ACC112 (cell line): ENCODE data around the gene FARS2.

Experiments used
- H2AFZ ChIP-seq: fragments of 200-600 bp; sonication (generic); one replicate; pipeline ENCODE4 v1.6.0; 2017; ENCODE audit warnings: antibody characterized with exemption, low read length; ENCODE audit not compliant: unreplicated experiment
- H3K27ac ChIP-seq: fragments of 200-600 bp; sonication (generic); 2 replicates; pipeline ENCODE4 v1.5.1; 2014; ENCODE audit warnings: low read depth, mild to moderate bottlenecking, antibody characterized with exemption, low read length, moderate library complexity
- H3K27me3 ChIP-seq: fragments of 200-600 bp; sonication (generic); 2 replicates; pipeline ENCODE4 v1.6.1; 2014; ENCODE audit warnings: mild to moderate bottlenecking, antibody characterized with exemption, low read length, moderate library complexity, mixed read lengths; ENCODE audit not compliant: insufficient read depth
- H3K36me3 ChIP-seq: fragments of 200-600 bp; sonication (generic); 2 replicates; pipeline ENCODE4 v1.6.1; 2016; ENCODE audit warnings: mild to moderate bottlenecking, antibody characterized with exemption, low read length, moderate library complexity, mixed read lengths; ENCODE audit not compliant: insufficient read depth
- H3K4me1 ChIP-seq: fragments of 200-600 bp; sonication (generic); one replicate; pipeline ENCODE4 v1.6.1; 2016; ENCODE audit warnings: low read length, mixed read lengths; ENCODE audit not compliant: insufficient read depth, unreplicated experiment, control insufficient read depth
- H3K4me3 ChIP-seq: fragments of 200-600 bp; sonication (generic); 2 replicates; pipeline ENCODE4 v1.5.1; 2014; ENCODE audit warnings: mild to moderate bottlenecking, low read depth, low read length
- H3K79me2 ChIP-seq: fragments of 200-600 bp; sonication (generic); one replicate; pipeline ENCODE4 v1.6.0; 2016; ENCODE audit warnings: low read length; ENCODE audit not compliant: control insufficient read depth, unreplicated experiment, insufficient read depth

FARS2 gene

DNA sequence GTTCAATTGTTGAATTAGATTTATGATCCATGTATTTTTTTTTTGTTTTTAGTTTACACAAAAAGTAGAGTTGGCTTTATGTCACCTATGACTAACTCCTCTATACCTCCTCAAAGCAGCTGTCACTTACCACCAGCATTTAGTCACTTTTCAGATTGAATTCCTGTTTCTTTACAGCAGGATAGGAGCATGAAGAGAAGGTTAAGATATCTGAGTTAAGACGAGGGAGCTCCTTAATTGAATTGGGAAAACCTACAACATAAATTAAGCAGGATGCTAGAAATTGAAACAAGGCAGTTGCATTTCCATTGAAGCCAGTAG is 237.2 kb downstream of the FARS2 start:
- Histone ChIP-seq H2AFZ (peak overlapping the region; percentile 11), H3K4me1 (peaks cover 29% of the 10 kb centered on the region), H3K27ac (peak overlapping the region; percentile 99), H3K79me2 (no peaks in the 10 kb centered on the region), H3K27me3 (no peaks in the 10 kb centered on the region), H3K36me3 (no peaks in the 10 kb centered on the region), H3K4me3 (peak overlapping the region; percentile 72)

DNA sequence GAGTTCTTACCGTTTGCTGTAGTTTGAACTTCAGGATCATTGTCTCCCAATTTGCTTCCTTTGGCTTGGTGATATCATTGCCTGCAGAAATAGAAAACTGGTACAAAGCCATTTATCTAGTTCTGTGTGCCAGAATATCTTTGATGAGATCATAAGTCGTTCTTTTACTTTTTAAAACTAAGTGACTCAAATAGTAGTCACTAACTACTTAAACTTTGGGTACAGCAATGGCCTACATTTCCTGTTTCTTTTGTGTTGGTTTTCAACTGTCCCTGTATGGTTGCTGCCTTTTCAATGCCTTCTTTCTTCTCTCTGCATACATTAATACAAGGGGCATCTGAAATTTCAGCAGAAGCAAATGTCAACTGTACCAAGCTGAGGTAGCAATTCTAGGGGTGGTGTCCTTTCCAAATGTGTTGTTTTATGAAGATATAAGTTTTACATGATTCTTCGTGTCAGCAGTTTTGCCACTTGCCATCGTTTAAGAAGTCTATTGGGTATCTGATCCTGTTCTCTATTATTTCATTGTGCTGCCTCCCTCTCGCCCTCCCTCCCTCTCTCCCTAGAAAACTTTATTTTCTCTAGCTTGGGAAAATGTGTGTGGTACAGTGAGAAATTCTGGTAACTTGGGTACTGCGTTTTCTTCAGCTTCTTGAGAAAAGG is 238.5 kb downstream of the FARS2 start:
- H3K27me3 ChIP-seq = no peaks in the 10 kb centered on the region
- no peak overlapping the region for H2AFZ ChIP-seq
- H3K79me2 ChIP-seq = no peaks in the 10 kb centered on the region
- H3K4me1 ChIP-seq = peaks cover 29% of the 10 kb centered on the region
- peak overlapping the region; percentile 99 for H3K27ac ChIP-seq
- no peaks in the 10 kb centered on the region for H3K36me3 ChIP-seq
- H3K4me3 ChIP-seq = peak overlapping the region; percentile 72

DNA sequence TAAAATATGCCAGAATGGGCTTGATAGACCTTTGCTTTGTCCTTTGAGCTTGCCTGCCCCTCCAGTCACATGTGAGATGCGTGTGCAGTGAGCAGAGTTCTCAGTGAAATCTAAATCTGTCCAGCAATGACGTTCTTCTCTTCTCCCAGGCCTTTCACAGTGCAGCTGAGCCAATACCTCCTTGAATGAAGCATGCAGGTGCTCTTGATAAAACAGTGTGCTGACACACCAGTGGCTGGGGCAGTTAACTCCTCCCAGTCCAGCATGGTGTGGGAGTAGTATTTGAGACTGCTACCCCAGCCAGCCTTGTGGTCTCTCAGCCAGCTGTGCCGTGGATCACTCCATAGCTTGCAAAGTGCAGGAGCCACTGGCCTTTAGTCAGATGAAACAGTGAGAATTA is 240.5 kb downstream of the FARS2 start:
- H2AFZ ChIP-seq = no peak overlapping the region
- H3K4me3 ChIP-seq = no peak overlapping the region
- peaks cover 29% of the 10 kb centered on the region for H3K4me1 ChIP-seq
- H3K27ac ChIP-seq = no peak overlapping the region
- no peaks in the 10 kb centered on the region for H3K27me3 ChIP-seq
- H3K79me2 ChIP-seq = no peaks in the 10 kb centered on the region
- H3K36me3 ChIP-seq = no peaks in the 10 kb centered on the region

DNA sequence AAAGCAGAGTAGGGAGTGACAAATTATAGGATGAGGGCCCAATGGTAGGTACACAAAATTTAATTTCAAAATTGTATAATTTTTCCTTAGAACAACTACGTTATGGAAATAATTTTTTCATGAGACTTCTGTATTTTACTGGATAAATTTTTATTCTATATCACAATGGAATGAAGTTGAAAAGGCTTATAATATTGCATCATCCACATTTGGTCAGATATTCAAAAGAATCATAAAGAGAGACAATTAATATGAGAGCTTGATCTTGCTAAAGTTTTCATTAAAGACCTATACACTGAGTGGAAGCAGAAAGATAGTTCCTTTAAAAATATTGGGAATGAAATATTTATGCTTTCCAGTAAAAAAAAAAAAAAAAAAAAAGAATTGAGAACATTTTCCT is 242.8 kb downstream of the FARS2 start:
- Histone ChIP-seq H3K36me3 (no peaks in the 10 kb centered on the region), H2AFZ (no peak overlapping the region), H3K4me1 (peaks cover 19% of the 10 kb centered on the region), H3K27me3 (no peaks in the 10 kb centered on the region), H3K27ac (no peak overlapping the region), H3K4me3 (no peak overlapping the region), H3K79me2 (no peaks in the 10 kb centered on the region)

DNA sequence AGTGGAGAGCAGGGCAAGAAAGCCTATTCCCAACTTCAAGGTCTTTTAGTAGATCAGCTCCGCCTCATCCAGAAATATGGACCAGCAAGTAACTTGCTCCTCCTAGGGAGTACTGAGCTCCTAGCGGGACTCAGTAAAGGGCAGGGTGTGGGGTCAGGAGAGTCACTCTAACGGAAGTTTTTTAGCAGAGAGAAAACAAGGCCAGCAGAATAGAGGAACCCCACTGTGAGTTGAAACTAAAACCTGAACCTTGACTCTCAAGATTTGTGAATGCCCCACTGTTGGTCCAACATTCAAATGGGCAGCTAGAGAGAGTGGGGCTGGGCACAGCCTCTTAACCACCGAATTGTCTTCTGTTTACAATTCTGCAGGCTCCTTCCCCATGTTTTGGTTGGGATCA is 244.8 kb downstream of the FARS2 start:
- H3K79me2 ChIP-seq = no peaks in the 10 kb centered on the region
- H2AFZ ChIP-seq = no peak overlapping the region
- H3K27me3 ChIP-seq = no peaks in the 10 kb centered on the region
- H3K4me3 ChIP-seq = no peak overlapping the region
- no peak overlapping the region for H3K27ac ChIP-seq
- H3K4me1 ChIP-seq = no peaks in the 10 kb centered on the region
- H3K36me3 ChIP-seq = no peaks in the 10 kb centered on the region

DNA sequence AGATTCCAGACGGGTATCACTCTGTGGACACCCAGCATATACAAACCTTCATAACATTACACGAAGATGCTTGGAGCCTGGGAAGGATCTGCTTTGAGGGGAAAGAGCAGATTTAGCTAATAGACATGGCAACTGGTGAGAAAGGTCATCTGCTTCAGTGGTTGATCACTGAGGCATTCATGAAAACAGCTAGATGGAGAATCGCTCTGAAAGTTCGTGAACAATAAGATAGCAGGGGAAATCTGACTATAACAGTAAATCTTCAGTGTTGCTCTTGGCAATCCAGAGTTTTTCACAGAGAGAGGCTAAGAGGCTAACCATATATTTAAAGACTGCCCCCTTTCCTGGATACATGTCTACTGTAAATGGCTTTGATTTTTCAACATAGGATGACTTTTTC is 245.3 kb downstream of the FARS2 start:
- no peaks in the 10 kb centered on the region for H3K79me2 ChIP-seq
- H3K27me3 ChIP-seq = no peaks in the 10 kb centered on the region
- H2AFZ ChIP-seq = no peak overlapping the region
- H3K36me3 ChIP-seq = no peaks in the 10 kb centered on the region
- H3K4me3 ChIP-seq = no peak overlapping the region
- H3K4me1 ChIP-seq = peaks cover 2% of the 10 kb centered on the region
- no peak overlapping the region for H3K27ac ChIP-seq

DNA sequence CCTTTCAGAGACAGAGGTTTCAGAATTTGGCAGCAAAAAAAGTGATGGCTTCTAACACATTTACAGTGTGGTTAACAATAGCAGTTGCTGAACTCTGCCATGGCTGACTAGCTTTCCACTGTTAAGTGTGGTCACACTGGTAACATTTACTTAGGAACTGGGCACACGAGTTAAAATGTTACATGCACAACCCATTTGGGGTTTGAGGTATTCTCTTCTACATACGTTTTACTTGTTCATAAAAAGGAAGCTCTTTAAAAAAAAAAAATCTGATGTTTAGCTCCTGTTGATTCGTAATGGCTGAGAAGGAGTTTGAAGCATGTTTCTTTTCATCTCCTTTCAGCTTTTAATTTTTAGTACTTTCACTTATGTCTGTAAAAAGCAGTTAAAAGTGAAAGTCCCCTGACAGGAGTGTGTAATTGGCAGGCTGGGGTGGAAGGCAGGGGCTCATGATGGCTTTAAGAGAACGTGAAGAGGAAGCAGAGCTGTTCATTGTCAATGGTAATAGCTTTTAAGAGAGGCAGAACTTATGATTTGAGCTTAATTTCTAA is 245.9 kb downstream of the FARS2 start:
- Histone ChIP-seq H3K4me3 (no peak overlapping the region), H3K27me3 (no peaks in the 10 kb centered on the region), H2AFZ (no peak overlapping the region), H3K4me1 (peaks cover 8% of the 10 kb centered on the region), H3K79me2 (no peaks in the 10 kb centered on the region), H3K27ac (no peak overlapping the region), H3K36me3 (no peaks in the 10 kb centered on the region)

DNA sequence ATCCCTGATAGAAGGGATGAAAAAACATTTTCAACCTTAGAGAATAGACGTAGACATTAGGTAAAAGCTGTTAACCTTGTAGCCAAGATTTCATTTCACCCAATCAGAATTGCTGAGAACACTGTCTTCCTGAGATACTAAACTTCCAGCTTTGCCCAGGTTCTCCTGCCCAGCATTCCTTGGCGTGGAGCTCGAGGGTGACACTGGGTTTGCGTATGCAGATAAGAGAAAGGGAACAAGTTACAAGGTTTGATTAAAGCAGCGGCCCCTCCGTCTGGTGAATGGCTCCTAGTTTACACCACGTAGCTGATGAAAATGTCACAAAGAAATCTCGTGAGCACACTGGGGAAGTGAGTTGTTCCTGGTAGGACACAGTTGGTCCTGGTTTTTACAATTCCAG is 247.8 kb downstream of the FARS2 start:
- Histone ChIP-seq H3K27me3 (no peaks in the 10 kb centered on the region), H3K36me3 (no peaks in the 10 kb centered on the region), H3K79me2 (no peaks in the 10 kb centered on the region), H2AFZ (no peak overlapping the region), H3K4me3 (no peak overlapping the region), H3K27ac (no peak overlapping the region), H3K4me1 (peaks cover 11% of the 10 kb centered on the region)

DNA sequence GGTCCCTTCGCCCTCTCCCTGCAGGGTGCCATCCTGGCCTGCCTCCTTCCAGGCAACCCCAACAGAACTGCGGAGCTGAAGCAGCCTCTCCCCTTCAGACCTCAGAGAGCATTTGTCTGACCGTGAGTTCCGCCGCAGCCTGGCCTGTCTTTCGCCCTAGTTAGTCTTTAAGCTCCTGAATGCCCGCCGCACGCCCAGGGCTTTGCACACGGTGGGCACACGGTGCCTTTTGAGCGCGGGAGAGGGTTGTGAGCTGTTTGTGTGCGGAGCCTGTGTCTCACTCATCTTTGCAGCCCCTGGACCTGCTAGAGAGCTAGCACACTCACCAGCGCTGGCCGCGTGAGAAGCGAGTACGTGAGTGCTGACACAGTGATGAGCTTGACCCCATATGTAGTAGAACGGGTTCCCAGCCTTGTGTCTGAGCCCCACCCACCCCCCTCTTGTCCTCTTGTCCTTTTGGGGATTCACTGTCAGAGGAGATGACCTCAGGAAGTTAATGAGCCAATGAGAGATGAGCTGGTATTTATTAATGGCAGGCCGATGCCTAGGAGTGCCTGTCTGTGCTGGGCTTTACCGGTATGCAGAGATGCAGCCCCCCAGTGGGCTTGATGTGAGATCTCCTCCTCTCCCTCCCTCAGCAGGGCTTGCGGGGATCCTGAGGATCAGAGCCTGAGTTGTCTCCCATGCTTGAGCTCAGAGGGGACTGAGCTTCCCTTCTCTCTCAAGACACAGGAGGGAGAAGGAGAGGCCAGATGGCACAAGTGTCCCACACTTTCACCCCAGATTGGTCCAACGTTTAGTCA is 249.2 kb downstream of the FARS2 start:
- H3K36me3 ChIP-seq = no peaks in the 10 kb centered on the region

DNA sequence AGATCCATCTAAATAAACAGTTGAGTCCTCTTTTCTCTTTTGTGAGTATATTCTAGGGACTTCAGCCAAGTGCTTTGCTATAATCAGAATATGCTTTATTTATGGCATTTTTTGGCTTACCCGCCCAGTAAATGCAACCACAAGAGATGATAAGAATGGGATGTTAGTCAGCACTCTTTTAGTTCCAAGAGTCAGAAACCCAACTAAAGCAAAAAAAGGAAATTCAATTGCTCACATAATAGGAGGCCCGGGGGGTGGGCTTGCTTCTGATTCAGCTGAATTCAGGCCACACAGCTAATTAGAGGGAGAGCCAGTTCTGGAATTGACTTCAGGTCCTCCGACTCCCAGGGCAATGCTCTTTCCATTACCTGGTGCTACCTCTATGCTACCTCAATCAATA is 250.6 kb downstream of the FARS2 start:
- no peaks in the 10 kb centered on the region for H3K27me3 ChIP-seq
- H2AFZ ChIP-seq = no peak overlapping the region
- H3K4me3 ChIP-seq = no peak overlapping the region
- H3K4me1 ChIP-seq = peaks cover 11% of the 10 kb centered on the region
- H3K79me2 ChIP-seq = no peaks in the 10 kb centered on the region
- H3K36me3 ChIP-seq = no peaks in the 10 kb centered on the region
- H3K27ac ChIP-seq = no peak overlapping the region

More for the DNA sequence above, 249.2 kb downstream of the FARS2 start:
- Histone ChIP-seq H3K27ac (no peak overlapping the region), H3K4me1 (peaks cover 11% of the 10 kb centered on the region), H2AFZ (no peak overlapping the region), H3K4me3 (no peak overlapping the region), H3K27me3 (no peaks in the 10 kb centered on the region), H3K79me2 (no peaks in the 10 kb centered on the region)

DNA sequence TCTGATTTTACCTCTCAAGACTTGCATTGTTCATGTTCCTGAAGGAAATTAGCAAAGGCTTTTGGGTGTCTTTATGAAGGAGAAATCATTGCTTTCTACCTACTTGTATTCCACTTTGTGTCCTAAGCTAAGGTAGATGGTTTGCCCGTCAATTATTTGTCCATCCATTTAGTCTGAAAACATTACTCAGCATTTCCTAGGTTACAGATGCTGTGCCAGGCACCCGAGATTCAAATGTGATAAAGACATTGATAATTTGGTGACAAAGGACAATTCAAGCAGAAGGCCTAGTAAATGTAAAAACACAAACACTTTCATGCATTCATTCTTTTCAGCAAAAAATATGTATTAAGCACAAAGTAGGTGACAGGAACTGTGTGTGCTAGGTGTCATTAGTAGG is 251.1 kb downstream of the FARS2 start:
- peaks cover 11% of the 10 kb centered on the region for H3K4me1 ChIP-seq
- H3K27ac ChIP-seq = no peak overlapping the region
- H3K36me3 ChIP-seq = no peaks in the 10 kb centered on the region
- H3K79me2 ChIP-seq = no peaks in the 10 kb centered on the region
- no peak overlapping the region for H2AFZ ChIP-seq
- H3K27me3 ChIP-seq = no peaks in the 10 kb centered on the region
- no peak overlapping the region for H3K4me3 ChIP-seq
